BE2C (cell line): ENCODE measurements around the gene DAAM1.

ENCODE experiments used
- DNase-seq: peaks from one replicate; pipeline ENCODE4 v3.0.0-alpha.2; 2020
- H3K27me3 ChIP-seq: fragments of 250-450 bp; sonication (Bioruptor Pico); 2 replicates; pipeline ENCODE4 v1.5.1; 2020; ENCODE audit warnings: mild to moderate bottlenecking
- H3K36me3 ChIP-seq: fragments of 250-450 bp; sonication (Bioruptor Pico); 2 replicates; pipeline ENCODE4 v1.5.1; 2020; ENCODE audit warnings: mild to moderate bottlenecking
- H3K4me1 ChIP-seq: fragments of 250-450 bp; sonication (Bioruptor Pico); 2 replicates; pipeline ENCODE4 v1.5.1; 2020
- H3K4me3 ChIP-seq: 2 replicates; pipeline ENCODE4 v1.5.1; 2011; ENCODE audit warnings: low read depth, low read length
- H3K9me3 ChIP-seq: fragments of 250-450 bp; sonication (Bioruptor Pico); 2 replicates; pipeline ENCODE4 v1.5.1; 2020
- TF ChIP-seq, protein P1 (sequence below): IDR thresholded peaks from 2 replicates; pipeline ENCODE4 v1.5.1; 2012; ENCODE audit warnings: mild to moderate bottlenecking, low read depth, low read length

The DAAM1 gene

DNA sequence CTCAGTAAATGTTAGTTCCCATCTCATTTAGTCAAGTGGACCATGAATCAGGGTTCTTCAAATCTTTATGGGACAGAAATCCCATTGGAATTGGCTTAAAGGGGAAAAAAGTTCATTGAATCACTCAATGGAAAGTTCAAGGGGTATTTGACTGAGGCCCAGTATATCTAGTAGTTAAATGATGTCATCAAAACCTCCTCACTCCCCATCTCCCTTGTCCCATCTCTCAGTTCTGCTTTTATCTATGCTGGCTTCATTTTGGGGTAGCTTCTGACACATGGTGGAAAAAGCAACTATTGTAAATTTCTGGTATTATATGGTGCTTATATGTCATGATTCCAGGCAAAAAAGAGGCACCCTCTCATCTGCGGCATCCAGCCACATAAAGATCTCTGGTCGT, 51.9 kb downstream of the DAAM1 start:
- H3K4me1 ChIP-seq, result no peaks in the 10 kb centered on the region
- no peak for DNase-seq

DNA sequence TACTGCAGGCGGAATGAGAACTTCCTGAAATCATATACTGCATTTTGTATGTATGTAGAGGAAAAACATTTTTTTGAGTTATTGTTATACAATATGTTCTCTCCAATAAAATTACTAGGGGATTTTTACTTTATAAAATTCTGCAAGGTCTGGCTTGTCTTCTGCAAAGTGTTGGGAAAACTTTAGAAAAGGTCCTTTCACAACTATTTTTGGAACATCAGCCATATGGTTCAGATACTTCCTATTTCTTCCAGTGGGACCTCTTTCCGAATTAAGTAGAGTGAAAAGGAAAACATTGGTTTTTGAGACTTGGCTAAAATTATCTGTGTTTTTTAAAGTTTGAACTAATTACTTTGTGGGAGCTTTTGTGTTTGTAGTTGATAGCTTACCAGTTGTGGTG, 52.7 kb downstream of the DAAM1 start:
- Histone ChIP-seq H3K36me3 (no peaks in the 10 kb centered on the region), H3K27me3 (no peaks in the 10 kb centered on the region), H3K9me3 (no peaks in the 10 kb centered on the region), H3K4me1 (no peaks in the 10 kb centered on the region), H3K4me3 (no peak overlapping the region)
- TF ChIP-seq, protein P1, sequence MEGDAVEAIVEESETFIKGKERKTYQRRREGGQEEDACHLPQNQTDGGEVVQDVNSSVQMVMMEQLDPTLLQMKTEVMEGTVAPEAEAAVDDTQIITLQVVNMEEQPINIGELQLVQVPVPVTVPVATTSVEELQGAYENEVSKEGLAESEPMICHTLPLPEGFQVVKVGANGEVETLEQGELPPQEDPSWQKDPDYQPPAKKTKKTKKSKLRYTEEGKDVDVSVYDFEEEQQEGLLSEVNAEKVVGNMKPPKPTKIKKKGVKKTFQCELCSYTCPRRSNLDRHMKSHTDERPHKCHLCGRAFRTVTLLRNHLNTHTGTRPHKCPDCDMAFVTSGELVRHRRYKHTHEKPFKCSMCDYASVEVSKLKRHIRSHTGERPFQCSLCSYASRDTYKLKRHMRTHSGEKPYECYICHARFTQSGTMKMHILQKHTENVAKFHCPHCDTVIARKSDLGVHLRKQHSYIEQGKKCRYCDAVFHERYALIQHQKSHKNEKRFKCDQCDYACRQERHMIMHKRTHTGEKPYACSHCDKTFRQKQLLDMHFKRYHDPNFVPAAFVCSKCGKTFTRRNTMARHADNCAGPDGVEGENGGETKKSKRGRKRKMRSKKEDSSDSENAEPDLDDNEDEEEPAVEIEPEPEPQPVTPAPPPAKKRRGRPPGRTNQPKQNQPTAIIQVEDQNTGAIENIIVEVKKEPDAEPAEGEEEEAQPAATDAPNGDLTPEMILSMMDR, result no peak
- no peak for DNase-seq

More for the DNA sequence above, 51.9 kb downstream of the DAAM1 start:
- TF ChIP-seq, protein P1, result no peak
- Histone ChIP-seq H3K4me3 (no peak overlapping the region), H3K9me3 (no peaks in the 10 kb centered on the region), H3K36me3 (no peaks in the 10 kb centered on the region), H3K27me3 (no peaks in the 10 kb centered on the region)

DNA sequence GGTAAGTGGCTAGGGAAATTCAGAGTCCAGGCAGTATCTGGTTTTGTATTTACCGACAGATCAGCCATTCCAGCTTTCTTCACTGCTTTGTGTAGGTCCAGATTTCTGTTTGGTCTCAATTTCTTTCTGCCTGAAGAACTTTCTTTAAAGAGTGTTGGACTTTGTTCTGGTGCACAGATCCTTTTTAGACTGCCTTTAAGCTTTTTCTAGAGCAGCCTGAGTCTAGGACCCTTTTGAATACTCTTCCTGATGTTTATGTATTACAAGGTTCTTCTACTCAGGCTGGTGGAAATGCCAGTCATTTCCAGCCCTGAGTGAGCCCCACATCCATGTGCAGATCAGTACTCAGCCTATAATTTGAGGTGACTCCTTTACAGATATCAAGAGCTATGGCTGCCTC, 54.7 kb downstream of the DAAM1 start:
- TF ChIP-seq, protein P1, result no peak
- no peaks in the 10 kb centered on the region for H3K4me1 ChIP-seq
- H3K36me3 ChIP-seq, result no peaks in the 10 kb centered on the region
- H3K4me3 ChIP-seq, result no peak overlapping the region
- no peaks in the 10 kb centered on the region for H3K27me3 ChIP-seq
- no peaks in the 10 kb centered on the region for H3K9me3 ChIP-seq
- no peak for DNase-seq

DNA sequence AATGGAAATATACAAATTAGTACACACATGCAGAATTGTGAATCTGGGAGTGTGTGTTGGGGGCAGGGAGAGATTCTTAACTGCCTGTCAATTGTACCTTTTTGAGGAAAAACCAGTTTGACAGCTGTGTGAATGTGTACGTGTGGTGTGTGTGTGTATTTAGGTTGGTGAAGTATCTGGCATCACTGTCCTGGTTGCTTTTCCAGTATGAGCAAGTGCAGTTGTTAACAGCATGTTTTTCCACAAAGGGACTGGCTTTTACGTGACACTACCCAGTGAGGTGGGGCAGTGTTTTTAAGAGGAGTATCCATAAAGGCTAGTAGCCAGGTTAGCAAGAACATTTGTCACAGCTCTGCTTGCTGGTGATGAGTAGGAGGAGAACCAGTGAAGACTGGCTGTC, 56.1 kb downstream of the DAAM1 start:
- TF ChIP-seq, protein P1, result no peak
- Histone ChIP-seq H3K36me3 (no peaks in the 10 kb centered on the region), H3K4me3 (no peak overlapping the region), H3K4me1 (no peaks in the 10 kb centered on the region), H3K27me3 (no peaks in the 10 kb centered on the region), H3K9me3 (no peaks in the 10 kb centered on the region)
- DNase-seq, result no peak

DNA sequence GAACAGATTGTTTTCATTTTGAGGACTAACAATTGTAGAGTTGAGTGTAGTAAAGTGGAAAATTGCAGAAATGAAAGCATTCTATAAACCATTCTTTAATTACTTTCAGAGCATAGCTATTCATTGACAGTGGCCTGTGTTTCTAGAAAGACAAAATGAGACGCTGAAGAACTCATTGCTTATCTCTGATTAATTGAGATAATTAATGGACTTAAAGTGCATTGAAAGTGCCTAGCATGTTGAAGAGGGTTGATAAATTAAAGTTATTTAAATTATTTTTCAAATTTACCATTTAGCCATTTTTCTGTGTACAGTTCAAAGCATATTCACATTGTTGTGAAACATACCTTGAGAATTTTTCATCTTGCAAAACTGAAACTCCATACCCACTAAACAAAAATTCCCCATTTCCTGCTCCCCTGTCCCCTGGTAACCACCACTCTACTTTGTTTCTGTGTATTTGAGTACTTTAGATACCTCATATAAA, 57.4 kb downstream of the DAAM1 start:
- H3K36me3 ChIP-seq, result no peaks in the 10 kb centered on the region
- TF ChIP-seq, protein P1, result no peak
- H3K4me1 ChIP-seq, result no peaks in the 10 kb centered on the region
- H3K27me3 ChIP-seq, result no peaks in the 10 kb centered on the region
- no peak for DNase-seq
- H3K9me3 ChIP-seq, result no peaks in the 10 kb centered on the region
- H3K4me3 ChIP-seq, result no peak overlapping the region

DNA sequence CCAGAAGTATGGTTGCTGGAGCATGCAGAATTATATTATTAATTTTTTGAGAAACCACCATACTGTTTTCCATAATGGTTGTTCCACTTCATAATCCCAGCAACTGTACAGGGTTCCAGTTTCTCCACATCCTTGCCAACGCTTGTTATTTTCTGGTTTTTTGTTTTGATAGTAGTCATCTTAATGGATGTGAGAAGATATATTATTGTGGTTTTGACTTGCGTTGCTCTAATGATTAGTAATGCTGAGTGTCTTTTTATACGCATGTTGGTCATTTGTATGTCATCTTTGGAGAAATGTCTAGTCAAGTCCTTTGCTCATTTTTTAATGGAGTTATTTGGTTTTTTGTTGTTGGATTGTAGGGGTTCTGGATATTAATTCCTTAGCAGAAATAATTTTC, 58.1 kb downstream of the DAAM1 start:
- DNase-seq, result no peak
- Histone ChIP-seq H3K27me3 (no peaks in the 10 kb centered on the region), H3K4me1 (no peaks in the 10 kb centered on the region), H3K9me3 (no peaks in the 10 kb centered on the region), H3K4me3 (no peak overlapping the region), H3K36me3 (no peaks in the 10 kb centered on the region)
- TF ChIP-seq, protein P1, result no peak
